Thyroid gland (tissue), 4 donors: ENCODE measurements around the gene BACH2. TPM values are rescaled to one million over a fixed set of nuclear protein-coding genes. Genes with fewer than 3 reads are reported as not detected.

Experiments used
- DNase-seq, 2 donors: peaks; one replicate each; pipeline ENCODE4 v3.0.0-alpha.2; 2019
- H3K27ac ChIP-seq, 3 donors: fragments of 200-600 bp; sonication (generic); 1 replicate in 2 of 3; 2 replicates in 1 of 3; pipeline ENCODE4 v1.5.1; 2016 to 2019; ENCODE audit warnings: mild to moderate bottlenecking in 1 of 3, moderate library complexity in 1 of 3
- H3K27me3 ChIP-seq: fragments of 200-600 bp; sonication (generic); one replicate; pipeline ENCODE4 v1.5.1; 2019
- H3K36me3 ChIP-seq, 2 donors: fragments of 200-600 bp; sonication (generic); one replicate each; pipeline ENCODE4 v1.5.1; 2016 to 2019
- H3K4me1 ChIP-seq, 2 donors: fragments of 200-600 bp; sonication (generic); one replicate each; pipeline ENCODE4 v1.5.1; 2017 to 2019
- H3K4me3 ChIP-seq, 3 donors: fragments of 200-600 bp; sonication (generic); replicated peaks in 1 of 3; 1 replicate in 2 of 3; 2 replicates in 1 of 3; pipeline ENCODE4 v1.5.1; 2016; ENCODE audit warnings: mild to moderate bottlenecking in 1 of 3
- H3K9me3 ChIP-seq: fragments of 200-600 bp; sonication (generic); one replicate; pipeline ENCODE4 v1.5.1; 2017
- POLR2A ChIP-seq, 2 donors: fragments of 450-650 bp; IDR thresholded peaks; one replicate each; pipeline ENCODE4 v1.6.1; 2017; ENCODE audit warnings: antibody characterized with exemption in 2 of 2, mild to moderate bottlenecking in 2 of 2, moderate library complexity in 1 of 2
- WGBS, 2 donors: methylation state at CpG; one replicate each; pipeline ENCODE4 v1.1.5; 2017; 5-methylcytosine and 5-hydroxymethylcytosine counted together
- intact Hi-C: fragments of 100-400 bp; cut with DNase I; formaldehyde crosslinking; loops from one replicate; pipeline ENCODE4 v1.15.1; 2023
- total RNA-seq, 4 donors: library from RNA; depleted of rRNA; stranded (reverse); fragments of >200 nt; gene quantifications; one replicate each; pipeline ENCODE4 v1.2.3, GENCODE V29; 2016
- TF ChIP-seq, protein P1 (sequence below), 6 experiments: fragments of 200-600 bp in 3 of 6; fragments of 450-650 bp in 3 of 6; sonication (generic) in 3 of 6; IDR thresholded peaks; one replicate each; pipeline ENCODE4 v1.5.1; 2016 to 2019; ENCODE audit warnings: antibody characterized with exemption in 6 of 6, mild to moderate bottlenecking in 2 of 6, inconsistent platforms in 1 of 6, moderate library complexity in 1 of 6

BACH2 gene
- total RNA-seq, 4 donors from 2014 or later, result 0.98 to 6.6 (median 3.9) TPM

- Histone ChIP-seq H3K36me3 (no peaks in the 10 kb centered on the region), H3K27me3 (no peaks in the 10 kb centered on the region), H3K4me3 (no peak overlapping the region), H3K27ac (no peak overlapping the region), H3K4me1 (no peaks in the 10 kb centered on the region), H3K9me3 (no peaks in the 10 kb centered on the region)
- no peak for DNase-seq
- intact Hi-C loops, result no loop called here
- 97 to 99% methylated on average over 3 of the region's 3 CpGs for WGBS, 2 donors
- TF ChIP-seq, protein P1, sequence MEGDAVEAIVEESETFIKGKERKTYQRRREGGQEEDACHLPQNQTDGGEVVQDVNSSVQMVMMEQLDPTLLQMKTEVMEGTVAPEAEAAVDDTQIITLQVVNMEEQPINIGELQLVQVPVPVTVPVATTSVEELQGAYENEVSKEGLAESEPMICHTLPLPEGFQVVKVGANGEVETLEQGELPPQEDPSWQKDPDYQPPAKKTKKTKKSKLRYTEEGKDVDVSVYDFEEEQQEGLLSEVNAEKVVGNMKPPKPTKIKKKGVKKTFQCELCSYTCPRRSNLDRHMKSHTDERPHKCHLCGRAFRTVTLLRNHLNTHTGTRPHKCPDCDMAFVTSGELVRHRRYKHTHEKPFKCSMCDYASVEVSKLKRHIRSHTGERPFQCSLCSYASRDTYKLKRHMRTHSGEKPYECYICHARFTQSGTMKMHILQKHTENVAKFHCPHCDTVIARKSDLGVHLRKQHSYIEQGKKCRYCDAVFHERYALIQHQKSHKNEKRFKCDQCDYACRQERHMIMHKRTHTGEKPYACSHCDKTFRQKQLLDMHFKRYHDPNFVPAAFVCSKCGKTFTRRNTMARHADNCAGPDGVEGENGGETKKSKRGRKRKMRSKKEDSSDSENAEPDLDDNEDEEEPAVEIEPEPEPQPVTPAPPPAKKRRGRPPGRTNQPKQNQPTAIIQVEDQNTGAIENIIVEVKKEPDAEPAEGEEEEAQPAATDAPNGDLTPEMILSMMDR (IDR thresholded peaks at IDR 0.05), result no peak
- no peak for TF ChIP-seq POLR2A (IDR thresholded peaks at IDR 0.05)
These were observed 329.7 kb downstream of the BACH2 start for GRCh38 chr6:89966913-89967312.

- no peaks in the 10 kb centered on the region for H3K27me3 ChIP-seq
- intact Hi-C loops, result no loop called here
- TF ChIP-seq POLR2A (IDR thresholded peaks at IDR 0.05), result no peak
- TF ChIP-seq, protein P1 (IDR thresholded peaks at IDR 0.05), result no peak
- no peak for DNase-seq
- H3K9me3 ChIP-seq, result no peaks in the 10 kb centered on the region
- H3K36me3 ChIP-seq, result no peaks in the 10 kb centered on the region
- H3K4me3 ChIP-seq, result no peak overlapping the region
- no peaks in the 10 kb centered on the region for H3K4me1 ChIP-seq
- 95 to 100% methylated on average over 1 of the region's 1 CpG for WGBS, 2 donors
- no peak overlapping the region for H3K27ac ChIP-seq
These were observed 330.5 kb downstream of the BACH2 start for GRCh38 chr6:89966228-89966544.

- WGBS, 2 donors, result 92 to 97% methylated on average over 2 of the region's 2 CpGs
- Histone ChIP-seq H3K27me3 (no peaks in the 10 kb centered on the region), H3K4me3 (no peak overlapping the region), H3K27ac (no peak overlapping the region), H3K4me1 (no peaks in the 10 kb centered on the region), H3K9me3 (no peaks in the 10 kb centered on the region), H3K36me3 (no peaks in the 10 kb centered on the region)
- no peak for DNase-seq
- TF ChIP-seq, protein P1 (IDR thresholded peaks at IDR 0.05), result no peak
- no peak for TF ChIP-seq POLR2A (IDR thresholded peaks at IDR 0.05)
- intact Hi-C loops, result no loop called here
These were observed 331.0 kb downstream of the BACH2 start for GRCh38 chr6:89965441-89966227.

- WGBS, 2 donors, result 52 to 54% methylated on average over 3 of the region's 3 CpGs
- no peaks in the 10 kb centered on the region for H3K9me3 ChIP-seq
- no peaks in the 10 kb centered on the region for H3K27me3 ChIP-seq
- H3K4me3 ChIP-seq, result no peak overlapping the region
- intact Hi-C loops, result no loop called here
- no peaks in the 10 kb centered on the region for H3K4me1 ChIP-seq
- DNase-seq, result no peak
- TF ChIP-seq, protein P1 (IDR thresholded peaks at IDR 0.05), result no peak
- no peak for TF ChIP-seq POLR2A (IDR thresholded peaks at IDR 0.05)
- no peaks in the 10 kb centered on the region for H3K36me3 ChIP-seq
- H3K27ac ChIP-seq, result no peak overlapping the region
These were observed 333.3 kb downstream of the BACH2 start for GRCh38 chr6:89963391-89963790.

DNA sequence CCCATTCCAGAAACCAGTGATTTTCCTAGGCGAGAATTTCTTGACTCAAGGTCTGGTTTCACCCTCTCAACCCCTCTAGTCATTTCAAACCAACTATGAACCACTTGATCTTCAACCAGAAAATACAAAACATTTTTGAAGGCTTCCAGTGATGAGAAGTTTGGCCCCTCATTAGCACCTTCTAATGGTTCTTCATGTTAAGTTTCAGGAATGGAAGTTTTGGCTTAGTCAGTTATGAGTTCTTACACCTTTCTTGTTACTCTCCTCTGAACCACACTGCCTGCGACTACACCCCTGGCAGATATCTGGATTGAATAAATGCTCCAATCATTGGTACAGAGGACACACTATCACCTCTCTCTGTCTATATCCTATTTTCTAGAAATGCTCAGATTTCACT is 335.2 kb downstream of the BACH2 start:
- intact Hi-C loops, result no loop called here
- Histone ChIP-seq H3K4me1 (no peaks in the 10 kb centered on the region), H3K27me3 (no peaks in the 10 kb centered on the region), H3K27ac (no peak overlapping the region), H3K36me3 (no peaks in the 10 kb centered on the region), H3K4me3 (no peak overlapping the region), H3K9me3 (no peaks in the 10 kb centered on the region)
- DNase-seq, result no peak
- no peak for TF ChIP-seq POLR2A (IDR thresholded peaks at IDR 0.05)
- TF ChIP-seq, protein P1 (IDR thresholded peaks at IDR 0.05), result no peak
- WGBS, 2 donors, result 92 to 97% methylated on average over 2 of the region's 2 CpGs
